ENCODE measurements around the gene MALT1. TPM values are rescaled to one million over a fixed set of nuclear protein-coding genes. Genes with fewer than 3 reads are reported as not detected.
"Not testable (repeated sequence)": the region's sequence is repeated elsewhere in the genome, so short reads cannot be mapped to it uniquely, and the experiment has no call there.

Gene MALT1
- total RNA-seq, 1 donor from 2014 or later, result 25.8 TPM

GRCh38 chr18:58754544-58755068 lies 83.3 kb downstream of the MALT1 start:
- H3K27me3 ChIP-seq, result no peaks in the 10 kb centered on the region
- no peak overlapping the region for H3K4me3 ChIP-seq
- peak; percentile 72 for DNase-seq
- no peak overlapping the region for H3K27ac ChIP-seq
- no peaks in the 10 kb centered on the region for H3K4me1 ChIP-seq
- H3K36me3 ChIP-seq, result peaks cover 7% of the 10 kb centered on the region
- no peaks in the 10 kb centered on the region for H3K9me3 ChIP-seq
- intact Hi-C loops (cut with DNase I), result no loop called here
- no peak for TF ChIP-seq CTCF (IDR thresholded peaks at IDR 0.05)
- ATAC-seq, result peak; percentile 90

DNA sequence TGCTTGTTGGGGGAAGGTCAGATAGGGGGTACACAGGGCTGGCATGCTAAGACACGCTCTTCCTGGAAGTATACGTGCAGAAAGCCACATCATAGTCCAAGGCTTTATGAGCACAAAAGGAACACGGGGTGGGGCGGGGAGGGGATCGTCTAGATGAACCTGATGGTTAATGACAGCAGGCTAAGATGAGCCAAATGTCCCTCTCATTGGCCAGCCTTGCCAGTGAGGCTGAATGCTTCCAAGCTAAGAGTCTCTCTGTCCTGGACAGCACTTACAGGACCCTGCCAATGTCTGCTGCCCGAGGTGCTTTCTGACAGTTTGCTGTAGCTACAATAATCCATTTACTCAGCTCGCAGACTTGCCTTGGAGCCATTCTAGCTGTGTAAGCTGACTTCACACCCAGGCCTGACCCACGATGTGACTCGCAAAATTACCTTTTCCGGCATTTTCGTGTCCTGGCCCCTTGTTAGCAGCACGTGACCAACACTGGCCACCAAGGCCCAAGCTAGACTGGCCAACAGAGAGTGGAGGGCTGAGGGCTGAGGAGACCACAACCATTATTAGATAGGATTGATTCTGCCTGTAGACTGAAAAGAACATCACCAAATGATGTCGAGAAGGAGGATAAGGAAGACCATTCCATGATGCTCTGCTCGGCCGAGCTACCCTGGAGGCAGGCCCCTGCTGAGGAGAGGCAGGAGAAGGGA lies 84.2 kb downstream of the MALT1 start:
- no peak for DNase-seq
- TF ChIP-seq CTCF (IDR thresholded peaks at IDR 0.05), result no peak

DNA sequence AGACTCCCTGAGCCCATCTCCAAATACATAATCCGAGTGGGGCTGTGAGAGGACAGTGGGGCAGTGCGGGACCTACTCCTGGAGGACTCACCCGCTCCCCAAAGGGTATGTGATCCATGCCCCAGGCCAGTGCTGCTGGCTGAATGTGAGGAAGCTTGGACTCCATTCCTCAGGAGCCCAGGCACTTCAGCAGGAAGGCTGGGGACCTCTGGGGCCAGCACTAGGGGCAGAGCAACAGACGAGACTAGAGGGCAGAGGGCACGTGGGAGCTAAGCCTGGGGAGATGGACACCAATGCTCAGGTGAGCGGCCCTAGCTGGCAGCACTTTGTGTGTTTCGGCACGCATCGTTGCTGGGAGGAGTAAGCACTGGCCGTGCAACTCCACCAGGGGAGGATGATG lies 84.9 kb downstream of the MALT1 start:
- Histone ChIP-seq H3K4me1 (no peaks in the 10 kb centered on the region), H3K36me3 (no peaks in the 10 kb centered on the region), H3K9me3 (no peaks in the 10 kb centered on the region), H3K4me3 (no peak overlapping the region), H3K27me3 (no peaks in the 10 kb centered on the region), H3K27ac (no peak overlapping the region)
- peak; percentile 9 for ATAC-seq
- TF ChIP-seq CTCF (IDR thresholded peaks at IDR 0.05), result no peak
- no peak for DNase-seq
- intact Hi-C loops (cut with DNase I), result no loop called here

More for the DNA sequence above, 84.2 kb downstream of the MALT1 start:
- Histone ChIP-seq H3K27me3 (no peaks in the 10 kb centered on the region), H3K4me3 (no peak overlapping the region), H3K9me3 (no peaks in the 10 kb centered on the region), H3K36me3 (peaks cover under 1% of the 10 kb centered on the region), H3K4me1 (no peaks in the 10 kb centered on the region), H3K27ac (no peak overlapping the region)
- no peak for ATAC-seq
- intact Hi-C loops (cut with DNase I), result no loop called here

DNA sequence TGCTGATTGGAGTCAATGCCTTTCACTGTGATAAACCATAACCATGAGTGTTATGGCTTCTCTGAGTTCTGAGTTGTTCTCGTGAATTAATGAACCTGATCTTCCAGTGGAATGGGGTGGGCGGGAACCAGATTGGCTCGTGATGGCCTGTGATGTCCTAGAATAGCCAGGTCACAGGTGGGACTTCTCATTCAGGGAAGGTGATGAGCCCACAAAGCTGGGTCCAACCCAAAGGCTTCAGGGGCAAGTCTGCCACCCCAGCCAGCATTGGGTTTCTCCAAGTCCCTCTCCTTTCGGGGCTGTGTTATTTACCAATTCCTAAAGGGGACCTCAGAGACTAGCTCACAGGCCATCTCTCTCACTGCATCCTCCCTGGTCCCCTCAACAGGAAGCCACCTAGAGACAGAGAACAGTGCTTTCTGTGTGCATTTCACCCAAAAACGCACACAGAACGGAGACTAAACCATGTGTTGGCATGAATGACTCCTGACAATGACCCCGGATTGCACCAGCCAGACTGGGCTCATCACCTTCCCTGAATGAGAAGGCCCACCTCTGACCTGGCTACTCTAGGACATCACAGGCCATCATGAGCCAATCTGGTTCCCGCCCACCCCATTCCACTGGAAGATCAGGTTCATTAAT lies 85.5 kb downstream of the MALT1 start:
- Histone ChIP-seq H3K9me3 (no peaks in the 10 kb centered on the region), H3K4me1 (no peaks in the 10 kb centered on the region), H3K27ac (no peak overlapping the region), H3K36me3 (no peaks in the 10 kb centered on the region), H3K4me3 (no peak overlapping the region), H3K27me3 (no peaks in the 10 kb centered on the region)
- no peak for TF ChIP-seq CTCF (IDR thresholded peaks at IDR 0.05)
- intact Hi-C loops (cut with DNase I), result no loop called here
- DNase-seq (no peak), ATAC-seq (no peak)

DNA sequence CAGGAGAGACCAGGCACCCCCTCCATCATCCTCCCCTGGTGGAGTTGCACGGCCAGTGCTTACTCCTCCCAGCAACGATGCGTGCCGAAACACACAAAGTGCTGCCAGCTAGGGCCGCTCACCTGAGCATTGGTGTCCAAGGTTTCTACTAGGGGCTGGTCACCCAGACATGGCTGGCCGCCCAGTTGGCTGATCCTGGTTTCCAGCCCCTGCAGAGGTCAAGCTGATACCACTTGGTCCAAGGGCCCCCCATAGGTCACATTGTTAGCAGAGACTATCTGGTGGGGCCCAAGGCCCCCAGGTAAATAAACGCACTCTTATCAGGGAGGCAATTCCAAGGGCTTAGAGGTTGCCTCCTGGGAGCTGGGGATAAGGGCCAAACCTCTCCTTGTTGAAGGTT lies 86.1 kb downstream of the MALT1 start:
- intact Hi-C loops (cut with DNase I); H3K9me3 ChIP-seq; ATAC-seq; H3K27me3 ChIP-seq; H3K27ac ChIP-seq; H3K4me3 ChIP-seq; H3K36me3 ChIP-seq; H3K4me1 ChIP-seq; DNase-seq: not testable (repeated sequence)

DNA sequence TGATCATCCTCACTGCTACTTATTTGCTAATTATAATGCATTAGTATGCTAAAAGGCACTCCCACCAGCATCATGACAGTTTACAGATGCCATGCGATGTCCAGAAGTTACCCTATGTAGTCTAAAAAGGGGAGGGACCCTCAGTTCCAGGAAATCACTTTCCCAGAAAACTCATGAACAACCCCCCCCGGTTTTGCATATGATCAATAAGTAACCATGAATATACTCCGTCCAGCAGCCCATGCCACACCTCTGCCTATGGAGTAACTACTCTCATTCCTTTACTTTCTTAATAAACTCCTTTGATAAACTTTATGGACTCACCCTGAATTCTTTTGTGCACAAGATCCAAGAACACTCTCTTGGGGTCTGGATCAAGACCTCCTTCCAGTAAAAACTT lies 86.8 kb downstream of the MALT1 start:
- no peak for TF ChIP-seq CTCF (IDR thresholded peaks at IDR 0.05)
- Histone ChIP-seq H3K4me3 (no peak overlapping the region), H3K27ac (no peak overlapping the region), H3K9me3 (no peaks in the 10 kb centered on the region), H3K4me1 (no peaks in the 10 kb centered on the region), H3K27me3 (no peaks in the 10 kb centered on the region), H3K36me3 (no peaks in the 10 kb centered on the region)
- ATAC-seq, result no peak
- no peak for DNase-seq
- intact Hi-C loops (cut with DNase I), result no loop called here
